Lower lobe of right lung (tissue), 2 donors: Measurements from ENCODE around the gene HK1. TPM values are rescaled to one million over a fixed set of nuclear protein-coding genes. Genes with fewer than 3 reads are reported as not detected.
A peak's percentile ranks its signal among the peaks of the same experiment; 100 is the strongest.

Source experiments
- ATAC-seq, 2 donors: fragments of 200-7000 bp; cut with Tn5 transposase; one replicate each; pipeline ENCODE4 v1.9.1; 2020 to 2022; ENCODE audit warnings: mild to moderate bottlenecking in 2 of 2, moderate library complexity in 2 of 2
- DNase-seq: peaks from one replicate; pipeline ENCODE4 v3.0.0-alpha.2; 2020
- H3K27ac ChIP-seq: fragments of 200-600 bp; one replicate; pipeline ENCODE4 v1.8.0; 2022
- H3K27me3 ChIP-seq: fragments of 200-600 bp; one replicate; pipeline ENCODE4 v1.8.0; 2022; ENCODE audit warnings: low read depth
- H3K36me3 ChIP-seq: fragments of 200-600 bp; one replicate; pipeline ENCODE4 v1.8.0; 2022; ENCODE audit warnings: mild to moderate bottlenecking
- H3K4me1 ChIP-seq: fragments of 200-600 bp; one replicate; pipeline ENCODE4 v1.8.0; 2022
- H3K4me3 ChIP-seq: fragments of 200-600 bp; one replicate; pipeline ENCODE4 v1.8.0; 2022; ENCODE audit warnings: mild to moderate bottlenecking
- H3K9me3 ChIP-seq: fragments of 200-600 bp; one replicate; pipeline ENCODE4 v1.8.0; 2022
- intact Hi-C: fragments of 100-400 bp; cut with DNase I; formaldehyde crosslinking; loops from one replicate; pipeline ENCODE4 v1.11.0; 2022
- total RNA-seq: library from RNA; stranded (reverse); fragmentation: NEBNext Ultra II Directional; extraction: Animal tissue kit (Norgen Biotek cat#: 25700); gene quantifications from one replicate; pipeline ENCODE4 v1.2.1, GENCODE V29; 2021
- TF ChIP-seq, protein P1 (sequence below): fragments of 200-600 bp; IDR thresholded peaks from one replicate; pipeline ENCODE4 v1.8.0; 2022; ENCODE audit warnings: antibody characterized with exemption, mild to moderate bottlenecking
- donor health status: DM: no; HTN: yes; CAD: no; lungs with severe emphysema.

Gene HK1
- total RNA-seq, 1 donor from 2014 or later: 85.1 TPM

GRCh38 chr10:69254877-69255276, 23.4 kb upstream of the HK1 start:
- H3K27me3 ChIP-seq: no peaks in the 10 kb centered on the region
- no peak for ATAC-seq

GRCh38 chr10:69259547-69260243, 18.6 kb upstream of the HK1 start:
- ATAC-seq: no peak
- no peak overlapping the region for H3K4me3 ChIP-seq
- H3K4me1 ChIP-seq: no peaks in the 10 kb centered on the region
- intact Hi-C loops: no loop called here
- H3K27ac ChIP-seq: no peak overlapping the region
- TF ChIP-seq, protein P1, sequence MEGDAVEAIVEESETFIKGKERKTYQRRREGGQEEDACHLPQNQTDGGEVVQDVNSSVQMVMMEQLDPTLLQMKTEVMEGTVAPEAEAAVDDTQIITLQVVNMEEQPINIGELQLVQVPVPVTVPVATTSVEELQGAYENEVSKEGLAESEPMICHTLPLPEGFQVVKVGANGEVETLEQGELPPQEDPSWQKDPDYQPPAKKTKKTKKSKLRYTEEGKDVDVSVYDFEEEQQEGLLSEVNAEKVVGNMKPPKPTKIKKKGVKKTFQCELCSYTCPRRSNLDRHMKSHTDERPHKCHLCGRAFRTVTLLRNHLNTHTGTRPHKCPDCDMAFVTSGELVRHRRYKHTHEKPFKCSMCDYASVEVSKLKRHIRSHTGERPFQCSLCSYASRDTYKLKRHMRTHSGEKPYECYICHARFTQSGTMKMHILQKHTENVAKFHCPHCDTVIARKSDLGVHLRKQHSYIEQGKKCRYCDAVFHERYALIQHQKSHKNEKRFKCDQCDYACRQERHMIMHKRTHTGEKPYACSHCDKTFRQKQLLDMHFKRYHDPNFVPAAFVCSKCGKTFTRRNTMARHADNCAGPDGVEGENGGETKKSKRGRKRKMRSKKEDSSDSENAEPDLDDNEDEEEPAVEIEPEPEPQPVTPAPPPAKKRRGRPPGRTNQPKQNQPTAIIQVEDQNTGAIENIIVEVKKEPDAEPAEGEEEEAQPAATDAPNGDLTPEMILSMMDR: no peak
- H3K27me3 ChIP-seq: no peaks in the 10 kb centered on the region
- DNase-seq: no peak
- H3K36me3 ChIP-seq: no peaks in the 10 kb centered on the region
- no peaks in the 10 kb centered on the region for H3K9me3 ChIP-seq

More at GRCh38 chr10:69254877-69255276, 23.4 kb upstream of the HK1 start:
- Histone ChIP-seq H3K27ac (no peak overlapping the region), H3K4me3 (no peak overlapping the region), H3K36me3 (no peaks in the 10 kb centered on the region), H3K9me3 (no peaks in the 10 kb centered on the region), H3K4me1 (no peaks in the 10 kb centered on the region)
- DNase-seq: no peak
- TF ChIP-seq, protein P1: no peak
- intact Hi-C loops: no loop called here

- ATAC-seq (no peak), DNase-seq (no peak)
- intact Hi-C loops: no loop called here
- Histone ChIP-seq H3K27me3 (no peaks in the 10 kb centered on the region), H3K9me3 (no peaks in the 10 kb centered on the region), H3K36me3 (no peaks in the 10 kb centered on the region), H3K4me1 (no peaks in the 10 kb centered on the region), H3K27ac (no peak overlapping the region), H3K4me3 (no peak overlapping the region)
- TF ChIP-seq, protein P1: no peak
Observed at GRCh38 chr10:69261184-69261583, 17.1 kb upstream of the HK1 start.

GRCh38 chr10:69262292-69262751, 16.0 kb upstream of the HK1 start:
- no peaks in the 10 kb centered on the region for H3K27me3 ChIP-seq
- intact Hi-C loops: no loop called here
- TF ChIP-seq, protein P1: no peak
- H3K9me3 ChIP-seq: no peaks in the 10 kb centered on the region
- ATAC-seq (no peak), DNase-seq (no peak)
- H3K4me1 ChIP-seq: no peaks in the 10 kb centered on the region
- H3K4me3 ChIP-seq: no peak overlapping the region
- no peak overlapping the region for H3K27ac ChIP-seq
- H3K36me3 ChIP-seq: no peaks in the 10 kb centered on the region

DNA sequence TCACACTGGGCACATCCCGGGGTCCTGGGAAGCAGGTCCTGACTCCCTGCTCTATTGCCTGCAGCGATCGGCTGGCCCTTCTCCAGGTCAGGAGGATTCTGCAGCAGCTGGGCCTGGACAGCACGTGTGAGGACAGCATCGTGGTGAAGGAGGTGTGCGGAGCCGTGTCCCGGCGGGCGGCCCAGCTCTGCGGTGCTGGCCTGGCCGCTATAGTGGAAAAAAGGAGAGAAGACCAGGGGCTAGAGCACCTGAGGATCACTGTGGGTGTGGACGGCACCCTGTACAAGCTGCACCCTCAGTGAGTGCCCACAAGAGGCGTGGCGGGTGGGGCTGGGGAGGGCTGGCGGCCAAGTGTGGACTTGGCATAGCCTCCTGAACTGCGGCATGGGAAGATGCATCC, 12.8 kb upstream of the HK1 start:
- DNase-seq (no peak), ATAC-seq (peak in 1 of 2 donors; percentile 50)
- intact Hi-C loops: no loop called here

More for the DNA sequence above, 12.8 kb upstream of the HK1 start:
- no peaks in the 10 kb centered on the region for H3K27me3 ChIP-seq
- TF ChIP-seq, protein P1: no peak
- H3K4me3 ChIP-seq: no peak overlapping the region
- no peaks in the 10 kb centered on the region for H3K9me3 ChIP-seq
- H3K4me1 ChIP-seq: no peaks in the 10 kb centered on the region
- H3K36me3 ChIP-seq: no peaks in the 10 kb centered on the region
- H3K27ac ChIP-seq: no peak overlapping the region
